GM23338 (cell line): Measurements from ENCODE around the gene LRBA. TPM values are rescaled to one million over a fixed set of nuclear protein-coding genes. Genes with fewer than 3 reads are reported as not detected.

ENCODE experiments used
- ATAC-seq: fragments of 200-7000 bp; cut with Tn5 transposase; 3 replicates; pipeline ENCODE4 v1.9.1; 2020
- DNase-seq: peaks from one replicate; pipeline ENCODE4 v3.0.0-alpha.2; 2015; ENCODE audit warnings: low spot score
- H2AFZ ChIP-seq: fragments of 200-600 bp; sonication (generic); 2 replicates; pipeline ENCODE4 v1.8.0; 2016; ENCODE audit warnings: antibody characterized with exemption, mild to moderate bottlenecking, moderate library complexity
- H3F3A ChIP-seq: fragments of 200-600 bp; sonication (generic); replicated peaks from 2 replicates; pipeline ENCODE4 v1.8.0; 2017; ENCODE audit warnings: antibody characterized with exemption, mixed run types, low read depth
- H3K27ac ChIP-seq: fragments of 200-600 bp; sonication (generic); 2 replicates; pipeline ENCODE4 v1.6.1; 2016; ENCODE audit warnings: low read depth
- H3K27me3 ChIP-seq: fragments of 200-600 bp; sonication (generic); 2 replicates; pipeline ENCODE4 v1.8.0; 2016; ENCODE audit warnings: mild to moderate bottlenecking, mixed run types, moderate library complexity; ENCODE audit not compliant: insufficient read depth
- H3K36me3 ChIP-seq: fragments of 200-600 bp; sonication (generic); 2 replicates; pipeline ENCODE4 v1.8.0; 2016; ENCODE audit warnings: mild to moderate bottlenecking; ENCODE audit not compliant: insufficient read depth
- H3K4me1 ChIP-seq: fragments of 200-600 bp; sonication (generic); 2 replicates; pipeline ENCODE4 v1.8.0; 2016; ENCODE audit warnings: mild to moderate bottlenecking, moderate library complexity; ENCODE audit not compliant: insufficient read depth
- H3K4me2 ChIP-seq: fragments of 200-600 bp; sonication (generic); 2 replicates; pipeline ENCODE4 v1.7.1; 2017; ENCODE audit warnings: mixed run types
- H3K4me3 ChIP-seq: fragments of 200-600 bp; sonication (generic); 2 replicates; pipeline ENCODE4 v1.6.1; 2016; ENCODE audit warnings: mixed run types
- H3K79me2 ChIP-seq: fragments of 200-600 bp; sonication (generic); replicated peaks from 2 replicates; pipeline ENCODE4 v1.8.0; 2017; ENCODE audit warnings: mild to moderate bottlenecking; ENCODE audit not compliant: insufficient read depth
- H3K9me2 ChIP-seq: fragments of 200-600 bp; sonication (generic); 2 replicates; pipeline ENCODE4 v1.8.0; 2017; ENCODE audit not compliant: insufficient read depth
- H4K20me1 ChIP-seq: fragments of 200-600 bp; sonication (generic); replicated peaks from 2 replicates; pipeline ENCODE4 v1.8.0; 2017; ENCODE audit warnings: mild to moderate bottlenecking; ENCODE audit not compliant: insufficient read depth
- H3K27ac Mint-ChIP-seq: 2 replicates; pipeline ENCODE4 v1.8.0; 2020; ENCODE audit warnings: inconsistent platforms, mild to moderate bottlenecking, moderate library complexity, mixed read lengths
- H3K27me3 Mint-ChIP-seq: 3 replicates; pipeline ENCODE4 v1.8.0; 2022; ENCODE audit warnings: low read depth, mild to moderate bottlenecking, moderate library complexity, mixed read lengths, inconsistent platforms; ENCODE audit not compliant: insufficient read depth, poor library complexity
- H3K36me3 Mint-ChIP-seq: 3 replicates; pipeline ENCODE4 v1.8.0; 2021; ENCODE audit warnings: low read depth, mild to moderate bottlenecking, inconsistent platforms, moderate library complexity, mixed read lengths
- H3K4me1 Mint-ChIP-seq: 3 replicates; pipeline ENCODE4 v1.8.0; 2020; ENCODE audit warnings: mild to moderate bottlenecking, inconsistent platforms, mixed read lengths
- H3K4me3 Mint-ChIP-seq: 3 replicates; pipeline ENCODE4 v1.8.0; 2021; ENCODE audit warnings: moderate library complexity, mild to moderate bottlenecking, inconsistent platforms, mixed read lengths
- H3K9me3 Mint-ChIP-seq: 3 replicates; pipeline ENCODE4 v1.8.0; 2020; ENCODE audit warnings: moderate library complexity, mild to moderate bottlenecking, inconsistent platforms, mixed read lengths
- ETS1 ChIP-seq: IDR thresholded peaks from 2 replicates; pipeline ENCODE4 v1.6.1; 2016; ENCODE audit warnings: antibody characterized with exemption
- NANOG ChIP-seq: IDR thresholded peaks from 2 replicates; pipeline ENCODE4 v1.6.1; 2016; ENCODE audit warnings: antibody characterized with exemption, borderline replicate concordance
- ZNF114 ChIP-seq: fragments of 250-450 bp; sonication (Bioruptor Pico); IDR thresholded peaks from 2 replicates; pipeline ENCODE4 v1.5.0; 2020; ENCODE audit warnings: mild to moderate bottlenecking, moderate library complexity
- polyA plus RNA-seq: library from polyadenylated mRNA; unstranded; fragments of >200 nt; fragmentation: Nextera tagmentation; extraction: Ambion mirVana; gene quantifications from 2 replicates; pipeline ENCODE4 v1.2.1, GENCODE V29; 2016
- total RNA-seq: library from RNA; depleted of rRNA; stranded (reverse); fragments of >200 nt; shearing (Covaris generic); gene quantifications from 2 replicates; pipeline ENCODE4 v1.2.3, GENCODE V29; 2014
- TF ChIP-seq, protein P1 (sequence below): IDR thresholded peaks from one replicate; pipeline ENCODE4 v1.6.1; 2018; ENCODE audit warnings: antibody characterized with exemption; ENCODE audit not compliant: unreplicated experiment
- TF ChIP-seq, protein P2 (sequence below): fragments of 250-450 bp; sonication (Bioruptor Pico); IDR thresholded peaks from 2 replicates; pipeline ENCODE4 v1.5.0; 2020; ENCODE audit warnings: mild to moderate bottlenecking, moderate library complexity

LRBA gene
- total and polyA plus RNA-seq, 2 experiments from 2014 or later, result 23.3 to 126 TPM

GRCh38 chr4:150482581-150482980 is 532.5 kb downstream of the LRBA start (continued):
- TF ChIP-seq, protein P1, sequence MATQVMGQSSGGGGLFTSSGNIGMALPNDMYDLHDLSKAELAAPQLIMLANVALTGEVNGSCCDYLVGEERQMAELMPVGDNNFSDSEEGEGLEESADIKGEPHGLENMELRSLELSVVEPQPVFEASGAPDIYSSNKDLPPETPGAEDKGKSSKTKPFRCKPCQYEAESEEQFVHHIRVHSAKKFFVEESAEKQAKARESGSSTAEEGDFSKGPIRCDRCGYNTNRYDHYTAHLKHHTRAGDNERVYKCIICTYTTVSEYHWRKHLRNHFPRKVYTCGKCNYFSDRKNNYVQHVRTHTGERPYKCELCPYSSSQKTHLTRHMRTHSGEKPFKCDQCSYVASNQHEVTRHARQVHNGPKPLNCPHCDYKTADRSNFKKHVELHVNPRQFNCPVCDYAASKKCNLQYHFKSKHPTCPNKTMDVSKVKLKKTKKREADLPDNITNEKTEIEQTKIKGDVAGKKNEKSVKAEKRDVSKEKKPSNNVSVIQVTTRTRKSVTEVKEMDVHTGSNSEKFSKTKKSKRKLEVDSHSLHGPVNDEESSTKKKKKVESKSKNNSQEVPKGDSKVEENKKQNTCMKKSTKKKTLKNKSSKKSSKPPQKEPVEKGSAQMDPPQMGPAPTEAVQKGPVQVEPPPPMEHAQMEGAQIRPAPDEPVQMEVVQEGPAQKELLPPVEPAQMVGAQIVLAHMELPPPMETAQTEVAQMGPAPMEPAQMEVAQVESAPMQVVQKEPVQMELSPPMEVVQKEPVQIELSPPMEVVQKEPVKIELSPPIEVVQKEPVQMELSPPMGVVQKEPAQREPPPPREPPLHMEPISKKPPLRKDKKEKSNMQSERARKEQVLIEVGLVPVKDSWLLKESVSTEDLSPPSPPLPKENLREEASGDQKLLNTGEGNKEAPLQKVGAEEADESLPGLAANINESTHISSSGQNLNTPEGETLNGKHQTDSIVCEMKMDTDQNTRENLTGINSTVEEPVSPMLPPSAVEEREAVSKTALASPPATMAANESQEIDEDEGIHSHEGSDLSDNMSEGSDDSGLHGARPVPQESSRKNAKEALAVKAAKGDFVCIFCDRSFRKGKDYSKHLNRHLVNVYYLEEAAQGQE, result no peak
- TF ChIP-seq NANOG (no peak), ZNF114 (no peak)

DNA sequence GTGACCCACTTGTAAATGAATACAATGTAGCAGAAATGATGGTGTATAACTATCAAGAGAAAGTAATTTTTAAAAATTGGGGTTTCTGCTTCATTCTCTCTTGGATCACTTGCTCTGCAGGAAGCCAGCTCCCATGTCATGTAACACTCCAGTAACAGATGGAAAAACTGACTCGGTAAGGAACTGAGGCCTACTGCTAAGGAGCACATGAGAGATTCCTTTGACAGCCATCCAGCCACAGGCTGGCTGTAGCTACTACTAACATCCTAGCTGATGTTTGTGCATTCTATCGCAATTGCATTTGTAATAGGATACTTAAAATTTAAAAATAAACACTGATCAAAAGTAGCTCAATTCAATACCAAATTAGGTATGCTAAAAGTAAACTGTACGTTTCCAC is 535.4 kb downstream of the LRBA start:
- Histone ChIP-seq H3F3A (no peaks in the 10 kb centered on the region), H3K4me1 (no peaks in the 10 kb centered on the region), H3K79me2 (no peaks in the 10 kb centered on the region), H3K4me3 (no peak overlapping the region), H3K9me2 (no peaks in the 10 kb centered on the region), H3K27ac (no peak overlapping the region), H4K20me1 (no peaks in the 10 kb centered on the region), H3K27me3 (no peaks in the 10 kb centered on the region), H2AFZ (no peak overlapping the region), H3K36me3 (no peaks in the 10 kb centered on the region), H3K4me2 (no peak overlapping the region)
- TF ChIP-seq ETS1, result no peak
- TF ChIP-seq, protein P2, sequence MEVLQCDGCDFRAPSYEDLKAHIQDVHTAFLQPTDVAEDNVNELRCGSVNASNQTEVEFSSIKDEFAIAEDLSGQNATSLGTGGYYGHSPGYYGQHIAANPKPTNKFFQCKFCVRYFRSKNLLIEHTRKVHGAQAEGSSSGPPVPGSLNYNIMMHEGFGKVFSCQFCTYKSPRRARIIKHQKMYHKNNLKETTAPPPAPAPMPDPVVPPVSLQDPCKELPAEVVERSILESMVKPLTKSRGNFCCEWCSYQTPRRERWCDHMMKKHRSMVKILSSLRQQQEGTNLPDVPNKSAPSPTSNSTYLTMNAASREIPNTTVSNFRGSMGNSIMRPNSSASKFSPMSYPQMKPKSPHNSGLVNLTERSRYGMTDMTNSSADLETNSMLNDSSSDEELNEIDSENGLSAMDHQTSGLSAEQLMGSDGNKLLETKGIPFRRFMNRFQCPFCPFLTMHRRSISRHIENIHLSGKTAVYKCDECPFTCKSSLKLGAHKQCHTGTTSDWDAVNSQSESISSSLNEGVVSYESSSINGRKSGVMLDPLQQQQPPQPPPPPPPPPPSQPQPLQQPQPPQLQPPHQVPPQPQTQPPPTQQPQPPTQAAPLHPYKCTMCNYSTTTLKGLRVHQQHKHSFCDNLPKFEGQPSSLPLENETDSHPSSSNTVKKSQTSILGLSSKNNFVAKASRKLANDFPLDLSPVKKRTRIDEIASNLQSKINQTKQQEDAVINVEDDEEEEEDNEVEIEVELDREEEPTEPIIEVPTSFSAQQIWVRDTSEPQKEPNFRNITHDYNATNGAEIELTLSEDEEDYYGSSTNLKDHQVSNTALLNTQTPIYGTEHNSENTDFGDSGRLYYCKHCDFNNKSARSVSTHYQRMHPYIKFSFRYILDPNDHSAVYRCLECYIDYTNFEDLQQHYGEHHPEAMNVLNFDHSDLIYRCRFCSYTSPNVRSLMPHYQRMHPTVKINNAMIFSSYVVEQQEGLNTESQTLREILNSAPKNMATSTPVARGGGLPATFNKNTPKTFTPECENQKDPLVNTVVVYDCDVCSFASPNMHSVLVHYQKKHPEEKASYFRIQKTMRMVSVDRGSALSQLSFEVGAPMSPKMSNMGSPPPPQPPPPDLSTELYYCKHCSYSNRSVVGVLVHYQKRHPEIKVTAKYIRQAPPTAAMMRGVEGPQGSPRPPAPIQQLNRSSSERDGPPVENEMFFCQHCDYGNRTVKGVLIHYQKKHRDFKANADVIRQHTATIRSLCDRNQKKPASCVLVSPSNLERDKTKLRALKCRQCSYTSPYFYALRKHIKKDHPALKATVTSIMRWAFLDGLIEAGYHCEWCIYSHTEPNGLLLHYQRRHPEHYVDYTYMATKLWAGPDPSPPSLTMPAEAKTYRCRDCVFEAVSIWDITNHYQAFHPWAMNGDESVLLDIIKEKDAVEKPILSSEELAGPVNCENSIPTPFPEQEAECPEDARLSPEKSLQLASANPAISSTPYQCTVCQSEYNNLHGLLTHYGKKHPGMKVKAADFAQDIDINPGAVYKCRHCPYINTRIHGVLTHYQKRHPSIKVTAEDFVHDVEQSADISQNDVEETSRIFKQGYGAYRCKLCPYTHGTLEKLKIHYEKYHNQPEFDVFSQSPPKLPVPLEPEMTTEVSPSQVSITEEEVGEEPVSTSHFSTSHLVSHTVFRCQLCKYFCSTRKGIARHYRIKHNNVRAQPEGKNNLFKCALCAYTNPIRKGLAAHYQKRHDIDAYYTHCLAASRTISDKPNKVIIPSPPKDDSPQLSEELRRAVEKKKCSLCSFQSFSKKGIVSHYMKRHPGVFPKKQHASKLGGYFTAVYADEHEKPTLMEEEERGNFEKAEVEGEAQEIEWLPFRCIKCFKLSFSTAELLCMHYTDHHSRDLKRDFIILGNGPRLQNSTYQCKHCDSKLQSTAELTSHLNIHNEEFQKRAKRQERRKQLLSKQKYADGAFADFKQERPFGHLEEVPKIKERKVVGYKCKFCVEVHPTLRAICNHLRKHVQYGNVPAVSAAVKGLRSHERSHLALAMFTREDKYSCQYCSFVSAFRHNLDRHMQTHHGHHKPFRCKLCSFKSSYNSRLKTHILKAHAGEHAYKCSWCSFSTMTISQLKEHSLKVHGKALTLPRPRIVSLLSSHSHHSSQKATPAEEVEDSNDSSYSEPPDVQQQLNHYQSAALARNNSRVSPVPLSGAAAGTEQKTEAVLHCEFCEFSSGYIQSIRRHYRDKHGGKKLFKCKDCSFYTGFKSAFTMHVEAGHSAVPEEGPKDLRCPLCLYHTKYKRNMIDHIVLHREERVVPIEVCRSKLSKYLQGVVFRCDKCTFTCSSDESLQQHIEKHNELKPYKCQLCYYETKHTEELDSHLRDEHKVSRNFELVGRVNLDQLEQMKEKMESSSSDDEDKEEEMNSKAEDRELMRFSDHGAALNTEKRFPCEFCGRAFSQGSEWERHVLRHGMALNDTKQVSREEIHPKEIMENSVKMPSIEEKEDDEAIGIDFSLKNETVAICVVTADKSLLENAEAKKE (CRISPR knock-in tag), result no peak
- Mint-ChIP-seq H3K4me3 (no peak overlapping the region), H3K27ac (no peak overlapping the region), H3K9me3 (no peaks in the 10 kb centered on the region), H3K4me1 (no peaks in the 10 kb centered on the region), H3K36me3 (no peaks in the 10 kb centered on the region), H3K27me3 (no peaks in the 10 kb centered on the region)
- ATAC-seq (no peak), DNase-seq (no peak)
